IPS-NIHi7 (cell line): ENCODE results near the gene BLTP2.

ENCODE experiments used
- DNase-seq: peaks from one replicate; pipeline ENCODE4 v3.0.0; 2012; ENCODE audit warnings: mixed read lengths; ENCODE audit errors: extremely low spot score

BLTP2 gene

DNA sequence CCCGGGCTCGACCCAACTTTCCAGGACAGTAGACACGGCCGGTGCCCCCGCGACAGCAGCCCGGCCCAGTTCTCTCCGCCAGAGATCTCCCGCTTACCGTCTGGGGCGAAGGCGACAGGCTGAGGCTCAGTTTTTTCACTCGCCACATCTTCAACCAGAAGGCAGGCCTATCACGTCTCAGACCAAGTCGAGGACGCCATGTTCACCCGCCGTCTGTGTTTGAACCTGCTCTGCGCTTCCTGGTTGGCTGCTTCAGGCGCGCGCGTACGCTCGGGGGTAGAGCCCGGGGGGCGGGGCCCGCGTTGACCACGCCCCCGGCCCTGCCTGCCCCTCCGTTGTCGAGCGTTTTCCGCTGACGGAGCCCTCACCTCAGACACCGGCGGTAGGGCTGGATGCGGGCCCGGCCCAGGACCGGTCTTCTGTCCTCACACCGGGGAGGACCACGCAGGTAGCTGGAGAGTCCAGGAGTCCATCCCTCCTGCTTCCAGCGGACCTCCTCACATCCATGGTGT is 46.1 kb downstream of the BLTP2 start, which contains the start of gene SPAG5:
Gene SPAG5 (minus strand): TSS at position 227 of the 512 bp plus-strand sequence. CDS start 79 bp downstream, at position 148.
- DNase-seq = peak; percentile 100

DNA sequence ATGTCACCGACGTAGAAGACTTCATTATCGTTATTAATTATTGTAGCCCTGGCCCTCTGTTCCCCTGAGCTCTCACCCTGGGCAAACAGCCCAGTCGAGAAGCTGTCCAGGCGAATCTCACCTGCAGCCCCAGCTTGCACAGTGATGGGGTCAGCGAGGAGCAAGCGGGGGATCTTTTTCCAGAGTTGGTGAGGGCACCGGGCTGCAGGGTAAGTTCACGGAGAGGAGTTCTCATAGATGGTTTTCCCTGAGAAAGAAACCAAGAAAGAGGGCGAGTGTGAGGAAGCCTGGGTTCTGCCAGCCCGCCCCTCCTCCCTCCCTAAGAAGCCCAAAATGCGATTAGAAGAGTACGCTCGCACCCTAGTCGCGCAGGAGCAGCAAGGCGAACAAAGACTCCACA is 46.6 kb downstream of the BLTP2 start:
- no peak for DNase-seq

DNA sequence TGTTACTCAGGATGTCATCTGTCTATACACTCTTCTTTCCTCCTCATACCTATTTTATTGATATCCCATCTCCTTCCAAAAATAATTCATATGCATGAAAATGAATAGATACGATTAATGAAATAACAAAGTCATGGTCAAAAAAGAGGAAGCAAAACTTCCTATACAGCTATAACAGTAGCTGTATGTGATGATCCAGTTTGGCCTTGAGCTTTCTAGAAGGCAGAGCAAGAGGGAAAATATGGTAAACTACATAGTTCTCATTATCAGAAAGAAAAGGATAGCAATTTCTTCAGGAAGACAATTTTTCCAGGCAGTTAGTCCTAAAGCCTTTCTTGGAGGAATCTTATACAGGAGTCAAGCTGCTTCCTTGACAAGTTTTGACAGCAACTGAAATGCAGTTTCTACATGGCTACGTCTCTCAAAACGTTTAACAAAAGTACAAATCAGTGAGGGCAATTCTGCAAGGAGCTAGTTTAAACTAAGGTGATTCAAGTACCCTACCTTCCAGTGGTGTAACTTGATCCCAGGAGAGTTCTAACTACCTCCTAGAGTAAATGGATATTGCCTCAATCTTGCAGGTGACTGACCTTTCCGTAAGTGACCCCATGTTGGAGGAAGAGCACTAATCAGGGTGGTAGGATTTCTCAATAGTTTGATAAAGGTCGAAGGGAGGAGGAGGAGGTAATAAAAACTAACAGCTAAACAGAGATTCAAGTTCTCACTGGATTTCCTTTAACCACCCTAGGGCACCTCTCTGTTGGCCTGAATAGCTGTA is 47.2 kb downstream of the BLTP2 start:
- DNase-seq = no peak
